Stimulated activated naive CD8-positive, alpha-beta T cell treated with anti-CD3 and anti-CD28 coated beads, Interleukin-15, Interleukin-2, amounts not matched to agents 100 ng/mL and 50 ng/mL, for 24 hours (primary cell): ENCODE results near the gene SMIM24.
"Not testable (repeated sequence)": the region's sequence is repeated elsewhere in the genome, so short reads cannot be mapped to it uniquely, and the experiment has no call there.

Source experiments
- H3K27ac Mint-ChIP-seq: one replicate; pipeline ENCODE4 v1.8.0; 2021; ENCODE audit warnings: mild to moderate bottlenecking, mixed read lengths
- H3K27me3 Mint-ChIP-seq: one replicate; pipeline ENCODE4 v1.8.0; 2021; ENCODE audit warnings: mixed read lengths
- H3K36me3 Mint-ChIP-seq: one replicate; pipeline ENCODE4 v1.8.0; 2021; ENCODE audit warnings: low read depth, mixed read lengths
- H3K4me1 Mint-ChIP-seq: one replicate; pipeline ENCODE4 v1.8.0; 2021; ENCODE audit warnings: low read depth, mixed read lengths
- H3K4me3 Mint-ChIP-seq: one replicate; pipeline ENCODE4 v1.8.0; 2021; ENCODE audit warnings: mild to moderate bottlenecking, mixed read lengths
- H3K9me3 Mint-ChIP-seq: one replicate; pipeline ENCODE4 v1.8.0; 2021; ENCODE audit warnings: mixed read lengths

SMIM24 gene

GRCh38 chr19:3459089-3459881 is 21.0 kb downstream of the SMIM24 start:
- peaks cover 4% of the 10 kb centered on the region for H3K36me3 Mint-ChIP-seq
- H3K9me3 Mint-ChIP-seq, result no peaks in the 10 kb centered on the region
- H3K27me3 Mint-ChIP-seq, result no peaks in the 10 kb centered on the region
- H3K27ac Mint-ChIP-seq, result no peak overlapping the region
- no peaks in the 10 kb centered on the region for H3K4me1 Mint-ChIP-seq
- no peak overlapping the region for H3K4me3 Mint-ChIP-seq

- Mint-ChIP-seq H3K4me1 (no peaks in the 10 kb centered on the region), H3K4me3 (no peak overlapping the region), H3K27ac (no peak overlapping the region), H3K27me3 (no peaks in the 10 kb centered on the region), H3K36me3 (peaks cover 4% of the 10 kb centered on the region), H3K9me3 (no peaks in the 10 kb centered on the region)
These were observed 21.9 kb downstream of the SMIM24 start for GRCh38 chr19:3458229-3459088.

DNA sequence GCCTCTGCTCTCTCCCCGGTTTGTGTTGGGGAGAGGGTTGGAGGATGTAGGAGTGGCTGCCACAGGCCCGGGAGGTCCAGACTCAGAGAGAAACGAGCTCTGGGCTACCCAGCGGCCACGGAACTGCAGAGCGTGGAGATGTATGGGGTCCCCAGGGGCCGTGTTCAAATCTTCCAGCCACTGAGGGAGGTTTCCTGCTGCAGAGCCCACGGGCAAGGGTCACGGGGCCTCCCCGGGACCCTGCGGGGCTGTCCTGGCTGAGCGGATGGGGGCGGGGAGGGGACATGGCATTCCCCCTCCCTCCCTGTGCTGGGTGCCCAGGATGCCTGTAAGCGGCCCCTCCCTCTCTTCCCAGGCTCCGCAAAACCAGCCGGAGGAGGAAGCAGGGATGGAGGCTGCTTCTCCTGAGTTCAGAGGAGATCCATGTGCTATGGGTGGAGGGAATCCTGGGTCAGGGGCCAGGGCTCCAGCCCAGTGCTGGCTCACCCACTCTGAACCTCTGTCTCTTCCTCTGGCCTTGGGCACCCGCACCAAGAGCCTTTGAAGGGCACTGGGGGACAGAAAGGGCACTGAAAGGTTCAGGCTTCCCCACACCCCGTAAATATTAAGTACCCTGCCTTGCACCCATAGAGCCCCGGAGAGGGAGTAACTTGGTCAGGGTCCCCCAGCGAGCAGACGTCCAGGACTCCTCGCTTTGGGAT is 22.6 kb downstream of the SMIM24 start:
- Mint-ChIP-seq H3K36me3 (peaks cover 4% of the 10 kb centered on the region), H3K4me1 (no peaks in the 10 kb centered on the region), H3K4me3 (no peak overlapping the region), H3K9me3 (no peaks in the 10 kb centered on the region), H3K27ac (no peak overlapping the region), H3K27me3 (no peaks in the 10 kb centered on the region)

DNA sequence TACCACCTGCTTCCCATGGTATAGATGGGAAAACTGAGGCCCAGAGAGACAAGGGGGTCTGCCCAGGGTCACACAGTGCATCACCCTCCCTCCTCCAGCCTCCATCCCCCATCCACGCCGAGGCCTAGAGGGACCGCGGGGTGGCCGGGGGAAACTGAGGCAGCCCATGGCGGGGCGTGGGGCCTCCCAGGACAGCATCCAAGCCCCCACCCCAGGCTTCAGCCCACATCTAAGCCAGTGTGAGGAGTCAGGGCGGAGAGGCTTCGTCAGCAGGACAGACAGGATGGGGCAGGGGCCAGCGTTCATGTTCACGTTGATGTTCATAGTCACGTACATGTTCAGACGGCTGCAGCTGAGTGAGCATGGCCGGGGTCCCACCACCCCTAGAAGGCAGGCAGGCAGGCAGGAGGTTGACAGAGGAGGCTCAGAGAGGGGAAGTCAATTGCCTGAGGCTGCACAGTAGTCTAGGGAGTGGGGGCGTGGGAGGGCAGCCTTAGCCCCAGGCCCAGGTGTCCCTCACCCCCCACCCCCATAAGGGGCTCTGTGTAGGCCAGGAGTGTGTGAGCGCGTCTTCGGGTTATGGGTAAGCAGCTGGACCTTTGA is 23.3 kb downstream of the SMIM24 start:
- Mint-ChIP-seq H3K9me3 (no peaks in the 10 kb centered on the region), H3K27ac (no peak overlapping the region), H3K36me3 (peaks cover 4% of the 10 kb centered on the region), H3K27me3 (no peaks in the 10 kb centered on the region), H3K4me3 (no peak overlapping the region), H3K4me1 (no peaks in the 10 kb centered on the region)

GRCh38 chr19:3455960-3456601 is 24.2 kb downstream of the SMIM24 start:
- Mint-ChIP-seq H3K9me3 (no peaks in the 10 kb centered on the region), H3K4me1 (no peaks in the 10 kb centered on the region), H3K27me3 (no peaks in the 10 kb centered on the region), H3K4me3 (no peak overlapping the region), H3K36me3 (peaks cover 6% of the 10 kb centered on the region), H3K27ac (no peak overlapping the region)

GRCh38 chr19:3455393-3455955 is 24.9 kb downstream of the SMIM24 start:
- H3K9me3 Mint-ChIP-seq, result no peaks in the 10 kb centered on the region
- H3K4me3 Mint-ChIP-seq, result no peak overlapping the region
- no peaks in the 10 kb centered on the region for H3K4me1 Mint-ChIP-seq
- H3K36me3 Mint-ChIP-seq, result peaks cover 12% of the 10 kb centered on the region
- H3K27ac Mint-ChIP-seq, result no peak overlapping the region
- no peaks in the 10 kb centered on the region for H3K27me3 Mint-ChIP-seq

GRCh38 chr19:3454656-3455392 is 25.5 kb downstream of the SMIM24 start:
- Mint-ChIP-seq H3K27ac (no peak overlapping the region), H3K36me3 (peaks cover 12% of the 10 kb centered on the region)

GRCh38 chr19:3453840-3454239 is 26.5 kb downstream of the SMIM24 start:
- peaks cover 12% of the 10 kb centered on the region for H3K36me3 Mint-ChIP-seq
- H3K27ac Mint-ChIP-seq, result no peak overlapping the region
- H3K4me1 Mint-ChIP-seq, result no peaks in the 10 kb centered on the region
- H3K27me3 Mint-ChIP-seq, result no peaks in the 10 kb centered on the region
- no peaks in the 10 kb centered on the region for H3K9me3 Mint-ChIP-seq
- H3K4me3 Mint-ChIP-seq, result no peak overlapping the region

More at GRCh38 chr19:3454656-3455392, 25.5 kb downstream of the SMIM24 start:
- H3K4me1 Mint-ChIP-seq, result no peaks in the 10 kb centered on the region
- no peaks in the 10 kb centered on the region for H3K27me3 Mint-ChIP-seq
- no peaks in the 10 kb centered on the region for H3K9me3 Mint-ChIP-seq
- no peak overlapping the region for H3K4me3 Mint-ChIP-seq

GRCh38 chr19:3452942-3453214 is 27.4 kb downstream of the SMIM24 start:
- not testable (repeated sequence) for H3K4me3 Mint-ChIP-seq, H3K4me1 Mint-ChIP-seq, H3K27me3 Mint-ChIP-seq, H3K27ac Mint-ChIP-seq, H3K9me3 Mint-ChIP-seq
- H3K36me3 Mint-ChIP-seq, result peaks cover 12% of the 10 kb centered on the region

DNA sequence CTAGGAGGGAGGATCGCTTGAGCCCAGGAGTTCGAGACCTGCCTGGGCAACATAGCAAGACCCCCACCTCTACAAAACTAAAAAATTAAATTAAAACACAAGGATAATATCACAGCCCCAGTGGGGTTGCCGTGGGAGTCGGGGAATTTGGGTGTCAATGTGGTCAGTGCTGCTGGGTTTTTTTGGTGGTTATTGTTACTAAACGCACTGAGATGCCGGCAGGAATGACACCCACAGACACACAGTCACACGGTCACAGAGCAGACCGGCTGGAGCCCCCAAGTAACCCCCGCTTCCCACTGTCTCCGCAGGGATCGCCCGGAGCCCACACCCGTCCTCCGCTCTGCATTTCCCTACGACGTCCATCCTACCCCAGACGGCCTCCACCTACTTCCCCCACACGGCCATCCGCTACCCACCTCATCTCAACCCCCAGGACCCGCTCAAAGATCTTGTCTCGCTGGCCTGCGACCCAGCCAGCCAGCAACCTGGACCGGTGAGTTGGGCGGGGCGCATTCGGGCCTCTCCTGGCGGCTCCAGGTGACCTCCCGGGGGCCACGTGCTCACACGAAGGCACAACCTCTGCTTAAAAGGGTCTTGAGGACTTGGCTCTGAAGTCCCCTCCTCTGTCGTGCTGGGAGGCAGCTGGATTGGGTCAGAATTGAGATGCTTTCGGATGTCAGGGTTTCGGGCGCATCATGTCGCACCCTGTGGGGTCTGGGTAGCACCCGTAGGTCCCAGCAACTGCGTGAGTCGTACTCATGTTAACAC is 28.0 kb downstream of the SMIM24 start:
- H3K4me1 Mint-ChIP-seq, result no peaks in the 10 kb centered on the region
- H3K9me3 Mint-ChIP-seq, result no peaks in the 10 kb centered on the region

GRCh38 chr19:3451451-3451866 is 28.9 kb downstream of the SMIM24 start:
- H3K4me3 Mint-ChIP-seq, result no peak overlapping the region
- H3K27ac Mint-ChIP-seq, result no peak overlapping the region
- no peaks in the 10 kb centered on the region for H3K9me3 Mint-ChIP-seq
- H3K36me3 Mint-ChIP-seq, result peaks cover 12% of the 10 kb centered on the region
- H3K27me3 Mint-ChIP-seq, result no peaks in the 10 kb centered on the region
- H3K4me1 Mint-ChIP-seq, result no peaks in the 10 kb centered on the region

More for the DNA sequence above, 28.0 kb downstream of the SMIM24 start:
- Mint-ChIP-seq H3K4me3 (no peak overlapping the region), H3K27me3 (no peaks in the 10 kb centered on the region), H3K36me3 (peaks cover 12% of the 10 kb centered on the region), H3K27ac (no peak overlapping the region)

DNA sequence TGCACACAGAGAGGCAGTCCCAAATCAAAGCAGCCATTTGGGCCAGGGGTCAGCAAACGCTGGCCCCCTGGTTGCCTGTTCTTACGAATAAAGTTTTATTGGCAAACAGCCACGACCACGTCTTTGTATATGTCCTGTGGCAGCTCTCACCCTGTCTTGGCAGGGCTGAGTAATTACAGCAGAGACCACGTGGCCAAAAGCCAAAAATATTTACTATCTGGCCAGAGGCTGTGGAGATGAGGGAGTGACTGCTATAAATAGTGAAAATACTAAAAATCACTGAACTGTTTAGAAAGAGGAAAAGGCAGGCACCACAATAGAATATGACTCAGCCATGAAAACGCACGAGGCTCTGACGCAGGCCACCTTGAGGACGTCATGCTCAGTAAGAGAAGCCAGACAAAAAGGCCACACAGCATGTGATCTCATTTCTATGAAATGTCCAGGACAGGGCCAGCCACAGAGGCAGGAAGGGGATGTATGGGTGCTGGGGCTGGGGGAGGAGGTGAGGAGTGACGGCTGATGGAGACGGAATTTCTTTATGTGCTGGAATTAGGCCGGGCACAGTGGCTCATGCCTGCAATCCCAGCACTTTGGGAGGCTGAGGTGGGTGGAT is 29.4 kb downstream of the SMIM24 start:
- H3K27ac Mint-ChIP-seq, result no peak overlapping the region
- H3K4me3 Mint-ChIP-seq, result no peak overlapping the region
- no peaks in the 10 kb centered on the region for H3K9me3 Mint-ChIP-seq
- H3K36me3 Mint-ChIP-seq, result peaks cover 12% of the 10 kb centered on the region
- H3K27me3 Mint-ChIP-seq, result no peaks in the 10 kb centered on the region
- no peaks in the 10 kb centered on the region for H3K4me1 Mint-ChIP-seq
